Upper lobe of left lung (tissue), 4 donors: ENCODE data around the gene CTSO.

ENCODE experiments used
- CTCF ChIP-seq, 6 experiments: fragments of 450-650 bp in 4 of 6; fragments of 200-600 bp in 2 of 6; sonication (generic) in 2 of 6; IDR thresholded peaks; one replicate each; pipeline ENCODE4 v1.5.1; 2016 to 2019; ENCODE audit warnings: antibody characterized with exemption in 6 of 6
- EP300 ChIP-seq, 4 donors: sonication (generic); formaldehyde crosslinking; IDR thresholded peaks; one replicate each; pipeline ENCODE4 v1.5.1; 2017; ENCODE audit warnings: antibody characterized with exemption in 4 of 4, control low read depth in 2 of 4
- POLR2A ChIP-seq, 4 donors: fragments of 450-650 bp; IDR thresholded peaks; one replicate each; pipeline ENCODE4 v1.5.1; 2016 to 2017; ENCODE audit warnings: antibody characterized with exemption in 4 of 4, mild to moderate bottlenecking in 2 of 4
- POLR2AphosphoS5 ChIP-seq, 2 donors: sonication (generic); formaldehyde crosslinking; IDR thresholded peaks; one replicate each; pipeline ENCODE4 v1.5.1; 2017; ENCODE audit warnings: antibody characterized with exemption in 2 of 2

DNA sequence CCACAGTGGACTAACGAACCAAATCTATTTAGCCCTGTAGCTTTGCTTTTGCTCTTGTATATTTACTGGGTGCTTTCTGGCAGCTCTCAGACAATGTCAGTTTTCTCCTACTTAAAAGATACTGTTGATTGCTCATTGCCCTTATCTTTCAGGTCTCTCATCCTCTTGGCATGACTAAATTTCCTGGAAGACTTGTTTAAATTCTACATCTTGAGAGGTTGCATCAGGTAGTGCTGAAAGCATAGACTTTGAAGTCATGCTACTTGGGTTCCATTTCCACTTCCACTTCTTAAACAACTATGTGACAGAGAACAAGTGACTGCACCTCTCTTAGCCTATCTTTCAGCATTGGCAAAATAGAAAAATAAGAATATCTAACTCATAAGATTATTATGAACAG is 41.8 kb downstream of the CTSO start:
- no peak for TF ChIP-seq CTCF (IDR thresholded peaks at IDR 0.05)
- TF ChIP-seq EP300 (IDR thresholded peaks at IDR 0.05): no peak
- no peak for TF ChIP-seq POLR2A (IDR thresholded peaks at IDR 0.05)
- no peak for TF ChIP-seq POLR2AphosphoS5 (IDR thresholded peaks at IDR 0.05)
